K562 (cell line): ENCODE results near the gene WWTR1. TPM values are rescaled to one million over a fixed set of nuclear protein-coding genes. Genes with fewer than 3 reads are reported as not detected.

Experiments
- ATAC-seq: fragments of 200-7000 bp; cut with Tn5 transposase; 3 replicates; pipeline ENCODE4 v1.9.1; 2020; ENCODE audit warnings: moderate library complexity
- BruUV-seq: library from RNA; stranded (reverse); fragments of 400-500 nt; replicated peaks from 2 replicates; lab custom pipeline; 2021; lab: Mats Ljungman, UMichigan
- CTCF ChIA-PET: fragments of 300-600 bp; formaldehyde crosslinking; extraction: SDS; loops from one replicate; lab custom pipeline; 2021; ENCODE audit warnings: low intra/inter-chr PET ratio; lab: Yijun Ruan, JAX
- POLR2A ChIA-PET: fragments of 300-600, 350-650 bp; sonication (Branson Sonifier 250); formaldehyde crosslinking; extraction: SDS; loops from one replicate; lab custom pipeline; 2021; ENCODE audit warnings: antibody characterized with exemption, inconsistent platforms; lab: Yijun Ruan, JAX
- DNase-seq, 4 experiments: peaks; one replicate each; pipeline versions ENCODE4 v3.0.0 to v3.0.0-alpha.2; 2011 to 2018; ENCODE audit warnings: low spot score in 3 of 4, mixed read lengths in 3 of 4; ENCODE audit errors: extremely low read depth in 1 of 4
- FAIRE-seq: peaks from 2 replicates; lab custom pipeline; 2011; peaks lifted over from hg19 to GRCh38; lab: Jason Lieb, UNC
- H2AFZ ChIP-seq: 2 replicates; pipeline ENCODE4 v1.6.0; 2011; ENCODE audit warnings: low read depth, low read length, control low read depth, inconsistent platforms
- H3K27ac ChIP-seq: fragments of 200-600 bp; 3 replicates; pipeline ENCODE4 v1.8.0; 2011; ENCODE audit warnings: low read depth, mild to moderate bottlenecking, control low read depth, inconsistent platforms, low read length, moderate library complexity, mixed read lengths; ENCODE audit errors: extremely low read depth
- H3K27me3 ChIP-seq, 2 experiments: fragments of 300-600 bp in 1 of 2; 2 replicates in 1 of 2; 3 replicates in 1 of 2; pipeline versions ENCODE4 v1.6.0 to v1.8.0; 2011; ENCODE audit warnings: inconsistent platforms in 2 of 2, low read length in 2 of 2, mild to moderate bottlenecking in 1 of 2, mixed read lengths in 1 of 2, moderate library complexity in 1 of 2; ENCODE audit not compliant: control insufficient read depth in 2 of 2, insufficient read depth in 2 of 2
- H3K36me3 ChIP-seq: fragments of 300-600 bp; 3 replicates; pipeline ENCODE4 v1.8.0; 2011; ENCODE audit warnings: mild to moderate bottlenecking, low read length, inconsistent platforms; ENCODE audit not compliant: control insufficient read depth, insufficient read depth
- H3K4me1 ChIP-seq, 2 experiments: fragments of 200-600 bp in 1 of 2; replicated peaks in 1 of 2; 2 replicates in 1 of 2; 3 replicates in 1 of 2; pipeline versions ENCODE4 v1.5.1 to v1.8.0; 2011; ENCODE audit warnings: inconsistent platforms in 2 of 2, low read length in 2 of 2, mild to moderate bottlenecking in 1 of 2, mixed read lengths in 1 of 2, moderate library complexity in 1 of 2; ENCODE audit not compliant: control insufficient read depth in 2 of 2, insufficient read depth in 2 of 2
- H3K4me2 ChIP-seq: 2 replicates; pipeline ENCODE4 v1.6.1; 2011; ENCODE audit warnings: low read length, control low read depth, inconsistent platforms, mixed read lengths; ENCODE audit not compliant: insufficient read depth
- H3K4me3 ChIP-seq: fragments of 200-600 bp; sonication (generic), shearing (Covaris generic); 2 replicates; pipeline ENCODE4 v1.5.1; 2016; ENCODE audit warnings: control low read depth, inconsistent platforms
- H3K79me2 ChIP-seq: fragments of 200-600 bp; 3 replicates; pipeline ENCODE4 v1.8.0; 2011; ENCODE audit warnings: low read length, inconsistent platforms; ENCODE audit not compliant: control insufficient read depth, insufficient read depth
- H3K9ac ChIP-seq, 2 experiments: 2 replicates each; pipeline versions ENCODE4 v1.6.0 to v1.6.1; 2011; ENCODE audit warnings: low read depth in 2 of 2, low read length in 2 of 2, control low read depth in 1 of 2, inconsistent platforms in 1 of 2, mild to moderate bottlenecking in 1 of 2, mixed read lengths in 1 of 2; ENCODE audit not compliant: insufficient read depth in 1 of 2
- H3K9me1 ChIP-seq: one replicate; pipeline ENCODE4 v1.6.0; 2011; ENCODE audit warnings: inconsistent platforms, mild to moderate bottlenecking, low read length, moderate library complexity; ENCODE audit not compliant: control insufficient read depth, insufficient read depth
- H3K9me3 ChIP-seq: replicated peaks from 2 replicates; pipeline ENCODE4 v1.5.1; 2011; ENCODE audit warnings: low read depth, low read length, inconsistent platforms; ENCODE audit not compliant: control insufficient read depth, insufficient read depth
- H4K20me1 ChIP-seq: replicated peaks from 2 replicates; pipeline ENCODE4 v1.6.1; 2011; ENCODE audit warnings: low read length, inconsistent platforms, mixed read lengths; ENCODE audit not compliant: control insufficient read depth, insufficient read depth
- EP400 ChIP-seq: fragments of 450-650 bp; IDR thresholded peaks from 2 replicates; pipeline ENCODE4 v1.6.1; 2017; ENCODE audit warnings: antibody characterized with exemption, mild to moderate bottlenecking, moderate library complexity
- MIER1 ChIP-seq: fragments of 450-650 bp; IDR thresholded peaks from 2 replicates; pipeline ENCODE4 v1.6.1; 2016; ENCODE audit warnings: antibody characterized with exemption, mild to moderate bottlenecking, low read depth
- RFX5 ChIP-seq: IDR thresholded peaks from 2 replicates; pipeline ENCODE4 v1.6.1; 2011; ENCODE audit warnings: low read depth, mild to moderate bottlenecking, improper control_type of control experiment, low read length
- SMARCA5 ChIP-seq: fragments of 450-650 bp; IDR thresholded peaks from 2 replicates; pipeline ENCODE4 v1.6.1; 2016
- SNIP1 ChIP-seq: fragments of 450-650 bp; IDR thresholded peaks from 2 replicates; pipeline ENCODE4 v1.7.1; 2017; ENCODE audit warnings: low read depth, mild to moderate bottlenecking
- ZFPM2 ChIP-seq: fragments of 250-450 bp; sonication (Bioruptor Pico); IDR thresholded peaks from 2 replicates; pipeline ENCODE4 v1.5.1; 2022; ENCODE audit warnings: mild to moderate bottlenecking
- WGBS: fragments of 100-300 bp; shearing (Covaris generic); methylation state at CpG from one replicate; pipeline ENCODE4 v1.1.6; 2016; ENCODE audit warnings: low coverage, mixed read lengths; ENCODE audit not compliant: insufficient coverage; ENCODE audit errors: missing lambda C conversion rate; 5-methylcytosine and 5-hydroxymethylcytosine counted together
- in situ Hi-C: fragments of 300-500 bp; cut with MboI; formaldehyde crosslinking; loops from 4 replicates; pipeline ENCODE4 v1.15.0; 2018; ENCODE audit warnings: inconsistent platforms, mixed read lengths
- intact Hi-C: fragments of 100-400 bp; cut with micrococcal nuclease; formaldehyde crosslinking; loops from 2 replicates; pipeline ENCODE4 v1.14.2; 2022
- polyA plus RNA-seq, 8 experiments: library from polyadenylated mRNA; depleted of rRNA in 4 of 8; stranded (reverse) in 5 of 8; unstranded in 3 of 8; fragments of >200 nt; fragmentation: Nextera tagmentation in 2 of 8; fragmentation: Illumina TruSeq in 1 of 8; extraction: Ambion mirVana in 2 of 8; extraction: Trizol in 1 of 8; gene quantifications; 2 replicates each; pipeline versions ENCODE4 v1.2.1 to v1.2.3, GENCODE V29; 2011 to 2014; ENCODE audit warnings: inconsistent platforms in 1 of 8, missing spikeins in 1 of 8
- total RNA-seq, 7 experiments: library from RNA; depleted of rRNA in 6 of 7; stranded (reverse); fragments of >200 nt in 6 of 7; fragmentation: Illumina TruSeq in 2 of 7; extraction: Trizol in 2 of 7; gene quantifications; 2 replicates each; pipeline versions ENCODE4 v1.2.1 to v1.2.3, GENCODE V29; 2011 to 2021; ENCODE audit warnings: low replicate concordance in 1 of 7
- TF ChIP-seq, protein P1 (sequence below): fragments of 250-450 bp; sonication (Bioruptor Pico); IDR thresholded peaks from 2 replicates; pipeline ENCODE4 v1.8.0; 2021; ENCODE audit warnings: moderate library complexity, mild to moderate bottlenecking, inconsistent platforms

The WWTR1 gene
- total and polyA plus RNA-seq, 9 of the 15 experiments (the other 6 are each of a cell fraction or from before 2014, with no cell fraction given) = 0.04 to 1.5 (median 0.60) TPM

DNA sequence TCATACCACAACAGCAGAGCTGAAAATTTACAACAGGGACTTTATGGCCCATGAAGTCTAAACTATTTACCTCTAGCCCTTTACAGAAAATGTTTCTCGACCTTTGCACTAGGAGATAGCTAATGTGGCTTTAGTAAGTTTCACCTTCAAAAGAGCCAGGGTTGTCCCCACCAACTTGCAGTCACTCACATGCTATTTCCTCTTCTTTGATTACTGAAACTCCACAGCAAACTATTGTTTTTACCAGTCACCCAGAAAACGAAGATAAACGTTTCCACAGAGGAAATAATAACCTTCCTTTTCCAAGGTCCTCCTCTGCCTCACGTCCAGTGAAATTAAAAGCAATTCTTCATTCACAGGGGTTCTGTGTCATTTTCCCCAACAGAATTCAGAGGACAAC, 48.2 kb downstream of the WWTR1 start:
- H3K79me2 ChIP-seq = no peaks in the 10 kb centered on the region
- ATAC-seq = no peak
- ChIA-PET POLR2A (interaction anchor here (0.6 to 1.0 kb wide), 2 partner anchors 14 to 471 kb away, joined by 3 read pairs; no protein-coding TSS in a partner anchor), CTCF (no interaction called here)
- in situ Hi-C loops (no loop called here), intact Hi-C loops (no loop called here)
- BruUV-seq = no TSS peak
- no peaks in the 10 kb centered on the region for H4K20me1 ChIP-seq
- no peaks in the 10 kb centered on the region for H3K4me1 ChIP-seq
- H3K4me3 ChIP-seq = no peak overlapping the region
- no peak overlapping the region for H2AFZ ChIP-seq
- WGBS = 3% methylated on average over 4 of the region's 4 CpGs
- no peaks in the 10 kb centered on the region for H3K9me1 ChIP-seq
- H3K36me3 ChIP-seq = no peaks in the 10 kb centered on the region
- no peak overlapping the region for H3K27ac ChIP-seq
- no peaks in the 10 kb centered on the region for H3K9me3 ChIP-seq
- DNase-seq = no peak
- no peak overlapping the region for H3K9ac ChIP-seq
- no peaks in the 10 kb centered on the region for H3K27me3 ChIP-seq
- H3K4me2 ChIP-seq = no peak overlapping the region
- peak; percentile 44 for FAIRE-seq
- TF ChIP-seq SNIP1 (no peak), SMARCA5 (no peak), MIER1 (no peak), RFX5 (no peak)
- TF ChIP-seq, protein P1, sequence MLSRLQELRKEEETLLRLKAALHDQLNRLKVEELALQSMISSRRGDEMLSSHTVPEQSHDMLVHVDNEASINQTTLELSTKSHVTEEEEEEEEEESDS (CRISPR knock-in tag) = no peak

DNA sequence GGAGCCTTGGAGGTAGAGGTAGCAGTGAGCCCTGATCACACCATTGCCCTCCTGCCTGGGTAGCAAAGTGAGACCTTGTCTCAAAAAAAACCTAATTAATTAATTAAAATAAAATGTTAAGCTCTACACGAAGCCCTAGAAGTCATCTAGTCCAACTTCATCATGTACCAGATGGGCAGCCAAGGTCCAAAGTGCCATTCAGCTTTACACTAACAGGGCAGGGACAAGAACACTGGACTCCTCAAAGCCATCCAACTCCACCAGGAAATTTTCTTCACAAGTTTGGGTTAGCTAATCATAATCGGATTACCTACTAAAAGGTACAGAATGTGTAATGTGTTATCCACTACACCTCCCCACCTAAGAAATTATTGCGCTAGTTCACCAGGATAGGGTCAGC, 48.8 kb downstream of the WWTR1 start:
- H3K4me2 ChIP-seq = no peak overlapping the region

More for the DNA sequence above, 48.8 kb downstream of the WWTR1 start:
- Histone ChIP-seq H3K4me1 (no peaks in the 10 kb centered on the region), H3K9ac (no peak overlapping the region), H3K27ac (no peak overlapping the region), H4K20me1 (no peaks in the 10 kb centered on the region), H3K79me2 (no peaks in the 10 kb centered on the region), H3K9me1 (no peaks in the 10 kb centered on the region), H3K4me3 (no peak overlapping the region), H3K9me3 (no peaks in the 10 kb centered on the region), H3K27me3 (no peaks in the 10 kb centered on the region), H3K36me3 (no peaks in the 10 kb centered on the region), H2AFZ (no peak overlapping the region)
- ATAC-seq (no peak), FAIRE-seq (no peak), DNase-seq (no peak)
- BruUV-seq = no TSS peak
- ChIA-PET POLR2A (interaction anchor here (1.0 kb wide), 1 partner anchor 15 kb away, joined by 3 read pairs; no protein-coding TSS in a partner anchor), CTCF (no interaction called here)
- intact Hi-C loops (no loop called here), in situ Hi-C loops (no loop called here)
- no peak for TF ChIP-seq ZFPM2
- TF ChIP-seq EP400 = no peak
- WGBS = 21% methylated on average over 3 of the region's 3 CpGs
